Thoracic aorta (tissue), 2 donors: Measurements from ENCODE around the gene RBMS1. TPM values are rescaled to one million over a fixed set of nuclear protein-coding genes. Genes with fewer than 3 reads are reported as not detected.

Experiments used
- ATAC-seq: fragments of 150-250 bp; one replicate; pipeline ENCODE4 v1.8.0; 2017; ENCODE audit warnings: low read depth; ENCODE audit not compliant: insufficient number of reproducible peaks, low FRiP score
- DNase-seq: peaks from one replicate; pipeline ENCODE4 v3.0.0-alpha.2; 2020; ENCODE audit warnings: low spot score
- H3K27ac ChIP-seq, 2 donors: fragments of 200-600 bp; sonication (generic); 1 replicate in 1 of 2; 2 replicates in 1 of 2; pipeline ENCODE4 v1.5.1; 2016; ENCODE audit warnings: mild to moderate bottlenecking in 2 of 2, moderate library complexity in 2 of 2
- H3K27me3 ChIP-seq: fragments of 200-600 bp; sonication (generic); replicated peaks from 2 replicates; pipeline ENCODE4 v1.6.0; 2016; ENCODE audit warnings: mild to moderate bottlenecking; ENCODE audit not compliant: insufficient read depth
- H3K36me3 ChIP-seq: fragments of 200-600 bp; sonication (generic); one replicate; pipeline ENCODE4 v1.5.1; 2016
- H3K4me1 ChIP-seq, 2 donors: fragments of 200-600 bp; sonication (generic); 1 replicate in 1 of 2; 2 replicates in 1 of 2; pipeline versions ENCODE4 v1.5.1 to v1.6.0; 2016; ENCODE audit warnings: low read depth in 2 of 2, mild to moderate bottlenecking in 1 of 2; ENCODE audit not compliant: control insufficient read depth in 1 of 2
- H3K4me3 ChIP-seq: fragments of 200-600 bp; sonication (generic); 2 replicates; pipeline ENCODE4 v1.5.1; 2016; ENCODE audit warnings: mild to moderate bottlenecking
- H3K9me3 ChIP-seq: fragments of 200-600 bp; sonication (generic); 2 replicates; pipeline ENCODE4 v1.5.1; 2016
- total RNA-seq, 2 donors: library from RNA; depleted of rRNA; stranded (reverse); fragments of >200 nt; gene quantifications; one replicate each; pipeline versions ENCODE4 v1.1.0 to v1.2.3, GENCODE V29; 2016
- TF ChIP-seq, protein P1 (sequence below): fragments of 200-600 bp; sonication (generic); IDR thresholded peaks from one replicate; pipeline ENCODE4 v1.5.1; 2019; ENCODE audit warnings: antibody characterized with exemption

RBMS1 gene
- total RNA-seq, 2 donors from 2014 or later = 98.7 to 179 TPM

GRCh38 chr2:160502478-160502877, 8.9 kb upstream of the RBMS1 start:
- Histone ChIP-seq H3K4me1 (peaks cover 4 to 11% of the 10 kb centered on the region in 2 donors), H3K27me3 (no peaks in the 10 kb centered on the region), H3K36me3 (no peaks in the 10 kb centered on the region), H3K9me3 (no peaks in the 10 kb centered on the region), H3K4me3 (no peak overlapping the region), H3K27ac (no peak overlapping the region)
- no peak for ATAC-seq
- DNase-seq = no peak
- TF ChIP-seq, protein P1, sequence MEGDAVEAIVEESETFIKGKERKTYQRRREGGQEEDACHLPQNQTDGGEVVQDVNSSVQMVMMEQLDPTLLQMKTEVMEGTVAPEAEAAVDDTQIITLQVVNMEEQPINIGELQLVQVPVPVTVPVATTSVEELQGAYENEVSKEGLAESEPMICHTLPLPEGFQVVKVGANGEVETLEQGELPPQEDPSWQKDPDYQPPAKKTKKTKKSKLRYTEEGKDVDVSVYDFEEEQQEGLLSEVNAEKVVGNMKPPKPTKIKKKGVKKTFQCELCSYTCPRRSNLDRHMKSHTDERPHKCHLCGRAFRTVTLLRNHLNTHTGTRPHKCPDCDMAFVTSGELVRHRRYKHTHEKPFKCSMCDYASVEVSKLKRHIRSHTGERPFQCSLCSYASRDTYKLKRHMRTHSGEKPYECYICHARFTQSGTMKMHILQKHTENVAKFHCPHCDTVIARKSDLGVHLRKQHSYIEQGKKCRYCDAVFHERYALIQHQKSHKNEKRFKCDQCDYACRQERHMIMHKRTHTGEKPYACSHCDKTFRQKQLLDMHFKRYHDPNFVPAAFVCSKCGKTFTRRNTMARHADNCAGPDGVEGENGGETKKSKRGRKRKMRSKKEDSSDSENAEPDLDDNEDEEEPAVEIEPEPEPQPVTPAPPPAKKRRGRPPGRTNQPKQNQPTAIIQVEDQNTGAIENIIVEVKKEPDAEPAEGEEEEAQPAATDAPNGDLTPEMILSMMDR = no peak

- H3K4me1 ChIP-seq = peaks cover 4 to 11% of the 10 kb centered on the region in 2 donors
- no peak overlapping the region for H3K27ac ChIP-seq
- TF ChIP-seq, protein P1 = no peak
- H3K9me3 ChIP-seq = no peaks in the 10 kb centered on the region
- ATAC-seq = no peak
- no peak for DNase-seq
- H3K36me3 ChIP-seq = no peaks in the 10 kb centered on the region
- H3K4me3 ChIP-seq = no peak overlapping the region
- H3K27me3 ChIP-seq = no peaks in the 10 kb centered on the region
Observed at GRCh38 chr2:160501370-160501769, 7.8 kb upstream of the RBMS1 start.

DNA sequence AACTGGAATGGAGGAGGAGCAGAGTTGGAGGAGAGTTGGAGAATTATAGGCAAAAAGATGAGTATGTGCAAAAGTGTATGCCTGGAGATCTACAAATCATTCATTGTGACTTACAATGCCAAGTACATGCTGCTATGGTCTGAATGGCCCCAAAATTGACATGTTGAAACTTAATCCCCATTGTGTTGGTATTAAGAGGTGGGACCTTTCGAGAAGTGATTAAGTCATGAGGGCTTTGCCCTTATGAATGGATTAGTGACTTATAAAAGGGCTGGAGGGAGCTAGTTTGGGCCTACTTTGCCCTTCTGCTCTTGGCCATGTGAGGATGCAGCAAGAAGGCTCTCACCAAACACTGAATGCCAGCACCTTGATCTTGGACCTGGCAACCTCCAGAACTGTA, 6.3 kb upstream of the RBMS1 start:
- Histone ChIP-seq H3K27me3 (no peaks in the 10 kb centered on the region), H3K4me1 (peaks cover 4 to 11% of the 10 kb centered on the region in 2 donors), H3K36me3 (no peaks in the 10 kb centered on the region), H3K4me3 (no peak overlapping the region), H3K9me3 (no peaks in the 10 kb centered on the region), H3K27ac (no peak overlapping the region)
- TF ChIP-seq, protein P1 = no peak
- ATAC-seq = no peak
- no peak for DNase-seq

DNA sequence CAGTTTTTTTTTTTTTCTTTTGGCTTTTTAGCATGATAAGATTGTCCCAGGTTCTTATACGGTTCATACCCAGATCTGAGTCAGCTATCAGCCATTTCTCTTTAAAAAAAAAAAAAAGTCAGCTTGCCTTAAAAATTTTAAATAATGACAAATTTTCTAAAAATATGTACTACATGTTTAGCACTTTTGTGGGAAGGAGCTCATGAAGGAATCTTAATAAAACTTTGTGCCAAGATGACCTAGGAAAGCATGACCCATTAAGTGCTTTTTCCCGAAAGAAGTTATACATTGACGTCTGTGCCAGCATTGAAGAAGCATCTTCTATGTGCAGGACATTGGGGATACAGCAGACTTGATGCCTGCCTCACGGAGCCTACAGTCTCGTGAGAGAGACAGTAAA, 4.5 kb upstream of the RBMS1 start:
- peak; percentile 26 for ATAC-seq
- H3K27ac ChIP-seq = peak overlapping the region; percentile 41 to 57

DNA sequence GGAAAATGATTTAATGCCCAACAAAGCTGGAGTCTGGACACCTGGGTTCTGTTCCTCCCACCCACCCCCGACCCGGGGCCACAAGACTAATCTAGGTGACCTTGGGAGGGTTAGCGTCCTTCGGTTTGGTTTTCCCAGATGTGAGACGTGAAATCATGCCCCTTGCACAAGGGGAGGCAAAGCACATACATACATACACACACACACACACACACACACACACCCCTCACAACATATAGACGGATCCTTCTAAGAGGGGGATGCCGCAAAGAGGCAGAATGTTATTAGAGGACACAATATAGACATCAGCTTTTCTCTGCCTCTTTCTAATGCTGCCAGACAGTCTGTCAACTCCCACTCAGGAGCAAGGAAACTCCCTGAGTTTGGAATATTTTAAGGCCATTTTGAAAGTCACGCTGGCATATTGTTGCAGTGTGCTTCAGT, 616 bp upstream of the RBMS1 start:
- no peaks in the 10 kb centered on the region for H3K36me3 ChIP-seq
- peak overlapping the region; percentile 99 for H3K4me3 ChIP-seq
- H3K27ac ChIP-seq = peak overlapping the region; percentile 91 to 97
- TF ChIP-seq, protein P1 = no peak
- no peaks in the 10 kb centered on the region for H3K9me3 ChIP-seq
- ATAC-seq (no peak), DNase-seq (no peak)
- peaks cover 15 to 41% of the 10 kb centered on the region in 2 donors for H3K4me1 ChIP-seq
- no peaks in the 10 kb centered on the region for H3K27me3 ChIP-seq

More for the DNA sequence above, 4.5 kb upstream of the RBMS1 start:
- no peak overlapping the region for H3K4me3 ChIP-seq
- no peaks in the 10 kb centered on the region for H3K36me3 ChIP-seq
- no peak for DNase-seq
- peaks cover 8 to 17% of the 10 kb centered on the region in 2 donors for H3K4me1 ChIP-seq
- no peaks in the 10 kb centered on the region for H3K27me3 ChIP-seq
- H3K9me3 ChIP-seq = no peaks in the 10 kb centered on the region
- TF ChIP-seq, protein P1 = no peak
